HepG2 (cell line): ENCODE data around the gene HECTD3.

Source experiments
- ATF1 ChIP-seq: IDR thresholded peaks from 2 replicates; pipeline ENCODE4 v1.6.1; 2016; ENCODE audit warnings: mild to moderate bottlenecking, control low read depth
- ATF7 ChIP-seq, 2 experiments: fragments of 450-650 bp in 1 of 2; sonication (generic) in 1 of 2; formaldehyde crosslinking in 1 of 2; IDR thresholded peaks; 2 replicates each; pipeline versions ENCODE4 v1.4.0 to v1.6.1; 2016 to 2020; ENCODE audit warnings: antibody characterized with exemption in 1 of 2, mild to moderate bottlenecking in 1 of 2, missing genetic modification reagents in 1 of 2
- CTCF ChIP-seq: sonication (generic); formaldehyde crosslinking; IDR thresholded peaks from 2 replicates; pipeline ENCODE4 v1.5.0; 2020; ENCODE audit warnings: mild to moderate bottlenecking, missing genetic modification reagents, moderate library complexity
- MAZ ChIP-seq, 2 experiments: sonication (generic) in 1 of 2; formaldehyde crosslinking in 1 of 2; IDR thresholded peaks; 2 replicates each; pipeline versions ENCODE4 v1.5.0 to v1.6.1; 2012 to 2020; ENCODE audit warnings: low read depth in 2 of 2, mild to moderate bottlenecking in 2 of 2, borderline replicate concordance in 1 of 2, improper control_type of control experiment in 1 of 2, low read length in 1 of 2, missing genetic modification reagents in 1 of 2, moderate library complexity in 1 of 2
- POLR2A ChIP-seq, 2 experiments: IDR thresholded peaks; 2 replicates each; pipeline ENCODE4 v1.6.1; 2011; ENCODE audit warnings: low read depth in 2 of 2, low read length in 2 of 2, mild to moderate bottlenecking in 1 of 2, moderate library complexity in 1 of 2; ENCODE audit not compliant: insufficient read depth in 1 of 2
- POLR2AphosphoS5 ChIP-seq: IDR thresholded peaks from 2 replicates; pipeline ENCODE4 v1.6.1; 2012; ENCODE audit warnings: low read depth, low read length
- RFX5 ChIP-seq: IDR thresholded peaks from 2 replicates; pipeline ENCODE4 v1.6.1; 2011; ENCODE audit warnings: low read depth, low read length, improper control_type of control experiment
- SNRNP70 ChIP-seq: fragments of 200-400 bp; formaldehyde crosslinking; IDR thresholded peaks from 2 replicates; pipeline ENCODE4 v1.6.1; 2017; ENCODE audit warnings: mild to moderate bottlenecking, low read depth, low read length, moderate library complexity
- TAF1 ChIP-seq: sonication (generic); formaldehyde crosslinking; IDR thresholded peaks from 2 replicates; pipeline ENCODE4 v1.4.0; 2020; ENCODE audit warnings: missing genetic modification reagents
- ZNF557 ChIP-seq: sonication (generic); formaldehyde crosslinking; IDR thresholded peaks from 2 replicates; pipeline ENCODE4 v1.4.0; 2020; ENCODE audit warnings: missing genetic modification reagents
- TF ChIP-seq, protein P1 (sequence below): sonication (generic); formaldehyde crosslinking; IDR thresholded peaks from 2 replicates; pipeline ENCODE4 v1.4.0; 2020; ENCODE audit warnings: missing genetic modification reagents, mild to moderate bottlenecking, borderline replicate concordance

DNA sequence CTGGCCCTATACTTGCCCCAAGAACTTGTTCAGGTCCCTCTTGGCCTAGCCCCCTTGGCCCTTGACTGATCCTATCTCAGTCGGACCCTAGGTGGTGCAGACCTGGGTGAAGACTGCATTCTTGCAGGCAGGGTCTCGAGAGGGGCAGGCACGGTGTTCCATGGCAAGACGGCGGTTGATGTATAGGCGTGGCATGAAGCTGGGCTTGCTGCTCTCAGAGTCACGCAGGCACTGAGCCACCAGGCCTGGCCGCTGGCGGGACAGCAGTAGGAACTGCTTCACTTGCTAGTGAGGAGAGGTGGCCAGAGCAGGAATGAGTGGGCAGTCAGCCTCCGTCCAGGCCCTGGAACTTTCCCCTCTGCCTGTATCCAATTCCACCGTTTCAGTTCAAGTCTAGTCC, 3.8 kb downstream of the HECTD3 start:
- TF ChIP-seq TAF1 (CRISPR knock-in tag) (no peak), ATF1 (CRISPR knock-in tag) (no peak), MAZ (IDR thresholded peaks at IDR 0.05; ENCODE audit: borderline replicate concordance, low read depth, low read length) (no peak), MAZ (CRISPR knock-in tag; IDR thresholded peaks at IDR 0.05; ENCODE audit: low read depth) (no peak), POLR2A (IDR thresholded peaks at IDR 0.05; ENCODE audit: insufficient read depth in 1 of 2, low read depth in 2 of 2, low read length in 2 of 2) (no peak), CTCF (CRISPR knock-in tag) (no peak), ATF7 (IDR thresholded peaks at IDR 0.05) (no peak), ATF7 (CRISPR knock-in tag; IDR thresholded peaks at IDR 0.05) (no peak), POLR2AphosphoS5 (no peak), SNRNP70 (no peak), RFX5 (no peak), ZNF557 (no peak)
- TF ChIP-seq, protein P1, sequence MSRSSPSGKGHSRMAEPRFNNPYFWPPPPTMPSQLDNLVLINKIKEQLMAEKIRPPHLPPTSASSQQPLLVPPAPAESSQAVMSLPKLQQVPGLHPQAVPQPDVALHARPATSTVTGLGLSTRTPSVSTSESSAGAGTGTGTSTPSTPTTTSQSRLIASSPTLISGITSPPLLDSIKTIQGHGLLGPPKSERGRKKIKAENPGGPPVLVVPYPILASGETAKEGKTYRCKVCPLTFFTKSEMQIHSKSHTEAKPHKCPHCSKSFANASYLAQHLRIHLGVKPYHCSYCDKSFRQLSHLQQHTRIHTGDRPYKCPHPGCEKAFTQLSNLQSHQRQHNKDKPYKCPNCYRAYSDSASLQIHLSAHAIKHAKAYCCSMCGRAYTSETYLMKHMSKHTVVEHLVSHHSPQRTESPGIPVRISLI (CRISPR knock-in tag), result no peak
